Measurements from ENCODE around the gene XPO4. TPM values are rescaled to one million over a fixed set of nuclear protein-coding genes. Genes with fewer than 3 reads are reported as not detected.

Gene XPO4
- total RNA-seq, 2 experiments from 2014 or later, result 22.8 to 26.4 TPM

- Mint-ChIP-seq H3K4me1 (no peaks in the 10 kb centered on the region), H3K9me3 (ENCODE audit: low read depth) (no peaks in the 10 kb centered on the region), H3K27me3 (no peaks in the 10 kb centered on the region), H3K27ac (no peak overlapping the region), H3K4me3 (no peak overlapping the region), H3K36me3 (ENCODE audit: low read depth) (peaks cover 28% of the 10 kb centered on the region)
- no peak for ATAC-seq
- POLR2A ChIA-PET, result no interaction called here
- DNase-seq, result no peak
- intact Hi-C loops (cut with DNase I, micrococcal nuclease), result no loop called here
- CTCF ChIA-PET, result no interaction called here
Measured at GRCh38 chr13:20812890-20813289, 89.7 kb downstream of the XPO4 start.

GRCh38 chr13:20810808-20811207, 91.7 kb downstream of the XPO4 start:
- Mint-ChIP-seq H3K36me3 (ENCODE audit: low read depth) (peaks cover 36% of the 10 kb centered on the region), H3K9me3 (ENCODE audit: low read depth) (no peaks in the 10 kb centered on the region), H3K27ac (no peak overlapping the region), H3K27me3 (no peaks in the 10 kb centered on the region), H3K4me3 (no peak overlapping the region), H3K4me1 (no peaks in the 10 kb centered on the region)
- POLR2A ChIA-PET, result no interaction called here
- ATAC-seq (no peak), DNase-seq (no peak)
- intact Hi-C loops (cut with DNase I, micrococcal nuclease), result no loop called here
- CTCF ChIA-PET, result interaction anchor here (0.6 to 1.3 kb wide), 3 partner anchors 10 to 91 kb away, joined by 3 to 4 read pairs (median 3); no protein-coding TSS in a partner anchor

GRCh38 chr13:20808874-20809273, 93.7 kb downstream of the XPO4 start:
- no peaks in the 10 kb centered on the region for H3K9me3 Mint-ChIP-seq (ENCODE audit: low read depth)
- no peaks in the 10 kb centered on the region for H3K27me3 Mint-ChIP-seq
- CTCF ChIA-PET, result interaction anchor here (2.0 kb wide), 1 partner anchor 9 kb away, joined by 10 read pairs; no protein-coding TSS in a partner anchor
- intact Hi-C loops (cut with DNase I, micrococcal nuclease), result no loop called here
- no peaks in the 10 kb centered on the region for H3K4me1 Mint-ChIP-seq
- H3K27ac Mint-ChIP-seq, result no peak overlapping the region
- no peak overlapping the region for H3K4me3 Mint-ChIP-seq
- peaks cover 39% of the 10 kb centered on the region for H3K36me3 Mint-ChIP-seq (ENCODE audit: low read depth)
- no peak for ATAC-seq
- POLR2A ChIA-PET, result no interaction called here
- DNase-seq, result no peak

GRCh38 chr13:20803180-20803965, 99.2 kb downstream of the XPO4 start:
- CTCF ChIA-PET, result no interaction called here
- DNase-seq (no peak), ATAC-seq (peak; percentile 36)
- intact Hi-C loops (cut with DNase I, micrococcal nuclease), result no loop called here
- peak overlapping the region; percentile 55 for H3K27ac Mint-ChIP-seq
- POLR2A ChIA-PET, result no interaction called here
- H3K4me3 Mint-ChIP-seq, result no peak overlapping the region
- H3K9me3 Mint-ChIP-seq (ENCODE audit: low read depth), result no peaks in the 10 kb centered on the region
- no peaks in the 10 kb centered on the region for H3K27me3 Mint-ChIP-seq
- peaks cover 13% of the 10 kb centered on the region for H3K4me1 Mint-ChIP-seq
- peaks cover 33% of the 10 kb centered on the region for H3K36me3 Mint-ChIP-seq (ENCODE audit: low read depth)

GRCh38 chr13:20801707-20802106, 100.8 kb downstream of the XPO4 start:
- no peak for ATAC-seq

GRCh38 chr13:20799726-20800416, 102.7 kb downstream of the XPO4 start:
- CTCF ChIA-PET, result interaction anchor here (0.5 kb wide), 1 partner anchor 11 kb away, joined by 3 read pairs; no protein-coding TSS in a partner anchor
- no peak for DNase-seq

More at GRCh38 chr13:20801707-20802106, 100.8 kb downstream of the XPO4 start:
- H3K27me3 Mint-ChIP-seq, result no peaks in the 10 kb centered on the region
- POLR2A ChIA-PET, result no interaction called here
- H3K4me1 Mint-ChIP-seq, result peaks cover 27% of the 10 kb centered on the region
- intact Hi-C loops (cut with DNase I, micrococcal nuclease), result no loop called here
- CTCF ChIA-PET, result interaction anchor here (0.6 kb wide), 1 partner anchor 88 kb away, joined by 4 read pairs; no protein-coding TSS in a partner anchor
- H3K4me3 Mint-ChIP-seq, result no peak overlapping the region
- peaks cover 36% of the 10 kb centered on the region for H3K36me3 Mint-ChIP-seq (ENCODE audit: low read depth)
- H3K9me3 Mint-ChIP-seq (ENCODE audit: low read depth), result no peaks in the 10 kb centered on the region
- peak overlapping the region; percentile 67 for H3K27ac Mint-ChIP-seq
- no peak for DNase-seq

GRCh38 chr13:20798027-20798426, 104.5 kb downstream of the XPO4 start:
- CTCF ChIA-PET, result interaction anchor here (1.1 kb wide), 1 partner anchor 305 kb away, joined by 3 read pairs; no protein-coding TSS in a partner anchor
- H3K9me3 Mint-ChIP-seq (ENCODE audit: low read depth), result no peaks in the 10 kb centered on the region
- no peak overlapping the region for H3K27ac Mint-ChIP-seq
- no peaks in the 10 kb centered on the region for H3K27me3 Mint-ChIP-seq
- POLR2A ChIA-PET, result no interaction called here
- H3K4me1 Mint-ChIP-seq, result peaks cover 22% of the 10 kb centered on the region
- H3K4me3 Mint-ChIP-seq, result no peak overlapping the region
- intact Hi-C loops (cut with DNase I, micrococcal nuclease), result no loop called here
- ATAC-seq (no peak), DNase-seq (no peak)
- peaks cover 47% of the 10 kb centered on the region for H3K36me3 Mint-ChIP-seq (ENCODE audit: low read depth)

More at GRCh38 chr13:20799726-20800416, 102.7 kb downstream of the XPO4 start:
- H3K27me3 Mint-ChIP-seq, result no peaks in the 10 kb centered on the region
- H3K4me1 Mint-ChIP-seq, result peaks cover 28% of the 10 kb centered on the region
- no peak for ATAC-seq
- H3K27ac Mint-ChIP-seq, result no peak overlapping the region
- H3K36me3 Mint-ChIP-seq (ENCODE audit: low read depth), result peaks cover 38% of the 10 kb centered on the region
- intact Hi-C loops (cut with DNase I, micrococcal nuclease), result no loop called here
- POLR2A ChIA-PET, result no interaction called here
- no peak overlapping the region for H3K4me3 Mint-ChIP-seq
- H3K9me3 Mint-ChIP-seq (ENCODE audit: low read depth), result no peaks in the 10 kb centered on the region

GRCh38 chr13:20796791-20797508, 105.6 kb downstream of the XPO4 start:
- CTCF ChIA-PET, result no interaction called here
- intact Hi-C loops (cut with DNase I, micrococcal nuclease), result no loop called here
- H3K4me3 Mint-ChIP-seq, result no peak overlapping the region
- no peaks in the 10 kb centered on the region for H3K27me3 Mint-ChIP-seq
- POLR2A ChIA-PET, result no interaction called here
- ATAC-seq, result no peak
- peaks cover 51% of the 10 kb centered on the region for H3K36me3 Mint-ChIP-seq (ENCODE audit: low read depth)
- H3K4me1 Mint-ChIP-seq, result peaks cover 22% of the 10 kb centered on the region
- no peak for DNase-seq
- no peaks in the 10 kb centered on the region for H3K9me3 Mint-ChIP-seq (ENCODE audit: low read depth)
- peak overlapping the region; percentile 29 for H3K27ac Mint-ChIP-seq

- H3K27me3 Mint-ChIP-seq, result no peaks in the 10 kb centered on the region
- peaks cover 42% of the 10 kb centered on the region for H3K36me3 Mint-ChIP-seq (ENCODE audit: low read depth)
- no peak for DNase-seq
- no peaks in the 10 kb centered on the region for H3K9me3 Mint-ChIP-seq (ENCODE audit: low read depth)
- H3K4me1 Mint-ChIP-seq, result no peaks in the 10 kb centered on the region
- H3K4me3 Mint-ChIP-seq, result no peak overlapping the region
- ATAC-seq, result no peak
- POLR2A ChIA-PET, result no interaction called here
- CTCF ChIA-PET, result interaction anchor here (0.7 kb wide), 1 partner anchor 10 kb away, joined by 3 read pairs; no protein-coding TSS in a partner anchor
- peak overlapping the region; percentile 3 for H3K27ac Mint-ChIP-seq
- intact Hi-C loops (cut with DNase I, micrococcal nuclease), result no loop called here
Measured at GRCh38 chr13:20789665-20790064, 112.9 kb downstream of the XPO4 start.

GRCh38 chr13:20788312-20788711, 114.2 kb downstream of the XPO4 start:
- ATAC-seq, result no peak
- no peak overlapping the region for H3K4me3 Mint-ChIP-seq
- ChIA-PET POLR2A (no interaction called here), CTCF (interaction anchor here (0.7 to 1.2 kb wide), 2 partner anchors 41 to 54 kb away, joined by 3 to 4 read pairs; no protein-coding TSS in a partner anchor)
- intact Hi-C loops (cut with DNase I, micrococcal nuclease), result no loop called here
- DNase-seq, result no peak
- H3K36me3 Mint-ChIP-seq (ENCODE audit: low read depth), result peaks cover 42% of the 10 kb centered on the region
- H3K9me3 Mint-ChIP-seq (ENCODE audit: low read depth), result no peaks in the 10 kb centered on the region
- no peaks in the 10 kb centered on the region for H3K27me3 Mint-ChIP-seq
- no peaks in the 10 kb centered on the region for H3K4me1 Mint-ChIP-seq
- H3K27ac Mint-ChIP-seq, result no peak overlapping the region

GRCh38 chr13:20787180-20787579, 115.4 kb downstream of the XPO4 start:
- intact Hi-C loops (cut with DNase I, micrococcal nuclease), result no loop called here
- ChIA-PET CTCF (interaction anchor here (0.6 to 1.4 kb wide), 6 partner anchors 41 to 710 kb away, joined by 3 to 4 read pairs (median 3); no protein-coding TSS in a partner anchor), POLR2A (no interaction called here)
- no peaks in the 10 kb centered on the region for H3K9me3 Mint-ChIP-seq (ENCODE audit: low read depth)
- DNase-seq, result no peak
- peaks cover 44% of the 10 kb centered on the region for H3K36me3 Mint-ChIP-seq (ENCODE audit: low read depth)
- no peak for ATAC-seq
- H3K27ac Mint-ChIP-seq, result no peak overlapping the region
- peaks cover 11% of the 10 kb centered on the region for H3K4me1 Mint-ChIP-seq
- H3K4me3 Mint-ChIP-seq, result no peak overlapping the region
- no peaks in the 10 kb centered on the region for H3K27me3 Mint-ChIP-seq
